ENCODE results near the gene OR2T4.

The OR2T4 gene

GRCh38 chr1:248361121-248361715 is at the start of gene OR2T4:
OR2T4 (plus strand) TSS chr1:248361665; CDS start chr1:248361665, 0 bp downstream.
- intact Hi-C loops (cut with DNase I): loop anchor here (10.0 kb wide), 1 partner anchor 46 kb away; no protein-coding TSS in a partner anchor
- peak in 12 of 42 donors; percentile 6 to 68 (median 39) for DNase-seq

- DNase-seq: no peak
- intact Hi-C loops (cut with DNase I): loop anchor here (10.0 kb wide), 1 partner anchor 48 kb away; the partner anchor contains the start of gene OR2T4
Observed at GRCh38 chr1:248316796-248317195, 44.7 kb upstream of the OR2T4 start.

- no peak for DNase-seq
- intact Hi-C loops (cut with DNase I): no loop called here
Observed at GRCh38 chr1:248324468-248324867, 37.0 kb upstream of the OR2T4 start, which contains the start of gene OR2M7. OR2M7 (minus strand) TSS chr1:248324568; CDS start chr1:248324568, 0 bp downstream.

GRCh38 chr1:248343451-248343850 is 18.0 kb upstream of the OR2T4 start:
- intact Hi-C loops (cut with DNase I): no loop called here
- no peak for DNase-seq

DNA sequence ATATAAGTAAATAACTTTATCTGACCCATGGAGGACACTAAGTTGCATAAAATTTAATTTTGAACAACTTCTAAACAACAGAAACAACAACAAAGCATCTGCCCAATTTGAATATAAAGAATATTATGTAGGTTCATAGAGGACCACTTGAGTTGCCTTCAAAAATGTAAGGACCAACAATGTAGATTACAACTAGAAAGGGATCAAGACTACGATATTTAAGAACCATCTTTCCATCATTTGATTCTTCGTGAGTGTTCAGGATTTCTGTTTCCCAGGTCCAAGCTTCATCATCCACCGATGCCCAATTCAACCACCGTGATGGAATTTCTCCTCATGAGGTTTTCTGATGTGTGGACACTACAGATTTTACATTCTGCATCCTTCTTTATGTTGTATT is 13.0 kb upstream of the OR2T4 start, which contains the start of gene OR14C36:
Gene OR14C36 (plus strand): TSS at position 301 of the 400 bp plus-strand sequence. CDS start 0 bp downstream, at position 301.
- no peak for DNase-seq
- intact Hi-C loops (cut with DNase I): no loop called here

- intact Hi-C loops (cut with DNase I): no loop called here
- peak in 18 of 42 donors; percentile 11 to 56 (median 30) for DNase-seq
Observed at GRCh38 chr1:248359415-248359814, 2.0 kb upstream of the OR2T4 start.

GRCh38 chr1:248366609-248367008 is 5.1 kb downstream of the OR2T4 start:
- intact Hi-C loops (cut with DNase I): loop anchor here (10.0 kb wide), 1 partner anchor 52 kb away; no protein-coding TSS in a partner anchor
- DNase-seq: no peak

- no peak for DNase-seq
- intact Hi-C loops (cut with DNase I): no loop called here
Observed at GRCh38 chr1:248372394-248372793, 10.9 kb downstream of the OR2T4 start.

DNA sequence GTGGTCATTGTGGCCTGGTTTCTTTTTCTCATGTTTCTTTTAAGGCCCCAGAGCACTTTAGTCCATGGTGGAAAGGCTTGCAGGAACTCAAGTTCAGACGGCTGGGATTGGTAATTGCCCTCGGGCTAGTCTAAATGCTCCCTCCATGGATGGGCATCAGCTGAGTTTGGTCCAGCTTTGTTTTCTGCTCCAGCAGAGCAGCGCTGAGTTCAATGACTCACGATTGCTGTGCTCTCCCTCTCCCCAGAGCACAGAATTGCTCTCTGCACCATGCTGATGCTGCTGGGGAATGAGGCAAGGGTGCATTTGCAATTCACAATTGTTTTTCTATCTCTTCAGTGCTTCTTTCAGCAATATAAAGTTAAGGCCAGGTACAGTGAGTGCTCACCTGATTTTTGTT is 12.3 kb downstream of the OR2T4 start:
- intact Hi-C loops (cut with DNase I): no loop called here
- no peak for DNase-seq

GRCh38 chr1:248375446-248375845 is 14.0 kb downstream of the OR2T4 start, which contains the start of gene OR2T6:
OR2T6 (plus strand) TSS chr1:248375746; CDS start chr1:248387609, 11,863 bp downstream.
- no peak for DNase-seq
- intact Hi-C loops (cut with DNase I): no loop called here

DNA sequence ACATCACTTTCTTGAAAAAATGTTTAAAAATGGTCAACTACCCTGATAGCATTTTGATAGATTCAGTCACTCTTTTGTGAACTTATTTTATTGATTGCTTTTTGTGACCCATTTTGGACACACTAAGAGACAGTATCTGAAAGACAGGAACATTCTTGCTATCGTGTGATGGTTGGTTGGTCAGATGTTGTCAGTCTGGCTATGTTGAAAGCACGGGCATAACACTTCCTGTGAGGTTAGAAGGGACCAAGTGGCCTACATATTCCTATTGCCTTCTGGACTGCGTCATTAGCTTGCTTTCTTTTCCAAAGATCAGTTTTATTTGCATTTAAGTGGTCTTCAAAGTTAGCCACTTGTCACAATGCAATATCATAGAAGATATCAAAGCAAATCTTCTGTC is 15.5 kb downstream of the OR2T4 start:
- DNase-seq: no peak
- intact Hi-C loops (cut with DNase I): no loop called here

DNA sequence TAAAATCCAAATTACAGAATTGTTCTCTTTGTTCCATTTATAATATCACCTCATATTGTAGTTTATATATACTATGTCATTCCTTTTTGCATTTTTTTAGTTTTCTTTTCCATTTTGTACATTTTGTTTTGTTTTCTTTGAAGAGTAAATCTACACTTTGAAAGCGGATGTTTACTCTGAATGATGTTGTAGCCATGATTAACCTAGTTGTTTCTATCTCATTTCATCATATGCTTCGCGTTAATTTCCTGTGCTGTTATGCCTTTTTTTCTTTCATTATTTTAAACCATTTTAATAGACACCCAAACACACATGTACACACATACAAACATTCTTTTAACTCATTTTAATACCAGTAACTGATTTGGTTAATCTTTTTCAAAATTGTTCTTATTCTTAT is 19.4 kb downstream of the OR2T4 start:
- intact Hi-C loops (cut with DNase I): no loop called here
- no peak for DNase-seq

- no peak for DNase-seq
- intact Hi-C loops (cut with DNase I): no loop called here
Observed at GRCh38 chr1:248388426-248388825, 27.0 kb downstream of the OR2T4 start.

GRCh38 chr1:248393050-248393449 is 31.6 kb downstream of the OR2T4 start:
- intact Hi-C loops (cut with DNase I): no loop called here

GRCh38 chr1:248402748-248403147 is 41.3 kb downstream of the OR2T4 start, which contains the start of gene OR2T1:
OR2T1 (plus strand) TSS chr1:248403048; CDS start chr1:248406148, 3,100 bp downstream.
- intact Hi-C loops (cut with DNase I): no loop called here
- no peak for DNase-seq

More at GRCh38 chr1:248393050-248393449, 31.6 kb downstream of the OR2T4 start:
- peak in 1 of 42 donors; percentile 36 for DNase-seq

- no peak for DNase-seq
- intact Hi-C loops (cut with DNase I): no loop called here
Observed at GRCh38 chr1:248404024-248404423, 42.6 kb downstream of the OR2T4 start.

DNA sequence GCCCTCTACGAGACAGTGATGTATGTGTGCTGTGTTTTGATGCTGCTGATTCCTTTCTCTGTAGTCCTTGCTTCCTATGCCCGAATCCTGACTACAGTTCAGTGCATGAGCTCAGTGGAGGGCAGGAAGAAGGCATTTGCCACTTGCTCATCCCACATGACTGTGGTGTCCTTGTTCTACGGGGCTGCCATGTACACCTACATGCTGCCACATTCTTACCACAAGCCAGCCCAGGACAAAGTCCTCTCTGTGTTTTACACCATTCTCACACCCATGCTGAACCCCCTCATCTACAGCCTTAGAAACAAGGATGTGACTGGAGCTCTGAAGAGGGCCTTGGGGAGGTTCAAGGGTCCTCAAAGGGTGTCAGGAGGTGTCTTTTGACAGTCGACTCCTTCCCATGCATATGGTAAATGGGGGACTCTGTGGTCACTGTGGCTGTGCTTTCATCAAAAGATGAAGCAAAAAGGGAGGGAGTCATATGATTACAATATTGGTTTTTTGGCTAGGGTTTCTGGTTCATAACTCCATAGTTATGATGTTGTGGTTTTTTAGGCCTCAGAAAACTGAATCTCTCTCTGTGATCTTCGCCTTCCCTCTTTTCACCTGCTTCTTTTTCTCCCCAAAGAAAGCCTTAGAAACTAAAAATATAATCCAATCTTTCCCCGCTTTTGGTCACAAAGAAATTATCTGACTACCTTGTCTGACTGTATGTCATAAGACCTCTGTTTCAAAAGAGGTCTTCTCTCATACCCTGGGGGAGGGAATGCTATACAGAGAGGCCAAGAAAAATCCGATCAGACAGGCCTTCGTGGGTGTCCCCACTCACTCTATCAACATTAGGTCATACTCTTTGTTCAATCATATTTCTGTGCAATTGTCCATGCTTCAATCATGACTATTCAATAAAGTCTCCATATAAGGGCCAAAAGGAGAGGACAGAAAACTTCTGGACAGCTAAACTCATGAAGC is 45.5 kb downstream of the OR2T4 start:
- intact Hi-C loops (cut with DNase I): no loop called here
- no peak for DNase-seq
